ENCODE measurements around the gene OSBP2. TPM values are rescaled to one million over a fixed set of nuclear protein-coding genes. Genes with fewer than 3 reads are reported as not detected.
A peak's percentile ranks its signal among the peaks of the same experiment; 100 is the strongest.

OSBP2 gene
- total RNA-seq, 1 donor, result 11.1 TPM

- TF ChIP-seq, protein P1, sequence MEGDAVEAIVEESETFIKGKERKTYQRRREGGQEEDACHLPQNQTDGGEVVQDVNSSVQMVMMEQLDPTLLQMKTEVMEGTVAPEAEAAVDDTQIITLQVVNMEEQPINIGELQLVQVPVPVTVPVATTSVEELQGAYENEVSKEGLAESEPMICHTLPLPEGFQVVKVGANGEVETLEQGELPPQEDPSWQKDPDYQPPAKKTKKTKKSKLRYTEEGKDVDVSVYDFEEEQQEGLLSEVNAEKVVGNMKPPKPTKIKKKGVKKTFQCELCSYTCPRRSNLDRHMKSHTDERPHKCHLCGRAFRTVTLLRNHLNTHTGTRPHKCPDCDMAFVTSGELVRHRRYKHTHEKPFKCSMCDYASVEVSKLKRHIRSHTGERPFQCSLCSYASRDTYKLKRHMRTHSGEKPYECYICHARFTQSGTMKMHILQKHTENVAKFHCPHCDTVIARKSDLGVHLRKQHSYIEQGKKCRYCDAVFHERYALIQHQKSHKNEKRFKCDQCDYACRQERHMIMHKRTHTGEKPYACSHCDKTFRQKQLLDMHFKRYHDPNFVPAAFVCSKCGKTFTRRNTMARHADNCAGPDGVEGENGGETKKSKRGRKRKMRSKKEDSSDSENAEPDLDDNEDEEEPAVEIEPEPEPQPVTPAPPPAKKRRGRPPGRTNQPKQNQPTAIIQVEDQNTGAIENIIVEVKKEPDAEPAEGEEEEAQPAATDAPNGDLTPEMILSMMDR (IDR thresholded peaks at IDR 0.05; ENCODE audit: insufficient read depth, low read length), result no peak
- H3K4me3 ChIP-seq (ENCODE audit: low read depth, low read length), result no peak overlapping the region
- DNase-seq (ENCODE audit: low read depth), result no peak
Measured at GRCh38 chr22:30689622-30690021, 5.1 kb upstream of the OSBP2 start.

DNA sequence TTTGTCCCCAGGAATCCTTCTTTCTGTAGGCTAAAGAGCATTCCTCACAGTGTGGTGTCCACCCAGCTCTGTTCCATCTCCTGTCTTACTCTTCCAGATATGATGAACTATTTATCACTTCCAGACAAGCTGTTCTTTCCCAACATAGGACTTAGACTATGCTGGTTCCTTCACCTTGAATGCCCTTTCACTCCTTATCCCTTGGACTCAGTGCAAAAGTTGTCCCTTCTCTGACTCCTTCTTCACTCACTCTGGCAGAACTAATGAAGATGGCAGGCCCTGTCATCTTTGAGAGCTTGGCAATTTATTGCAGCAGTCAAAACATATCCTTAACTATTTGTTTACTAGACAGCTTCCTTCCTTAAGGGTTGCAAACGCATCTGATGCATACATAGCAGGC lies 3.5 kb upstream of the OSBP2 start:
- no peak for DNase-seq (ENCODE audit: low read depth)
- TF ChIP-seq, protein P1 (IDR thresholded peaks at IDR 0.05; ENCODE audit: insufficient read depth, low read length), result no peak

GRCh38 chr22:30694171-30694639 lies 469 bp upstream of the OSBP2 start:
- TF ChIP-seq, protein P1 (IDR thresholded peaks at IDR 0.05; ENCODE audit: insufficient read depth, low read length), result no peak
- peak; percentile 16 for DNase-seq (ENCODE audit: low read depth)

More for the DNA sequence above, 3.5 kb upstream of the OSBP2 start:
- H3K4me3 ChIP-seq (ENCODE audit: low read depth, low read length), result no peak overlapping the region

DNA sequence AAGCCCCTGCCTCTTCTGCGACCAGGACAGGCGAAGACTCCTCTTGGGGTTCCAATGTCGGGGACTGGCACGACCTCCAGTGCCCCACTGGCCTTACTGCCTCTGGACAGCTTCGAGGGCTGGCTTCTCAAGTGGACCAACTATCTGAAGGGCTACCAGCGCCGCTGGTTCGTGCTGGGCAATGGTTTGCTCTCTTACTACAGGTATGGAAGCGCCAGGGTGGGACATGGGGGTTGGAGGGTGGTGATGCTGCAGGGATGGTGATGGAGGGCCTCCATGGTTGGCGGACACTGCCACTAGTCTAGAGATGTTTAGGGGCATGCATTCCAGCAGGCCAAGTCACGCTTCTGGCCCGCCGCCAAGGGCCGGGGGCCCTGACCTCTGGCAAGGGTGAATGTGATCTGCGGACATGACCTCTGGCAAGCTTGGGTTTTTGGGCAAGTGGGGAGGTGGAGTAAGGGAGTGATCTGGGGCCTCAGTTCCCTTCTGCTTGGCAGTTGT lies 727 bp downstream of the OSBP2 start:
- no peak for DNase-seq (ENCODE audit: low read depth)
- peak overlapping the region; percentile 69 for H3K4me3 ChIP-seq (ENCODE audit: low read depth, low read length)
- TF ChIP-seq, protein P1 (IDR thresholded peaks at IDR 0.05; ENCODE audit: insufficient read depth, low read length), result no peak

More at GRCh38 chr22:30694171-30694639, 469 bp upstream of the OSBP2 start:
- H3K4me3 ChIP-seq (ENCODE audit: low read depth, low read length), result peak overlapping the region; percentile 70

- no peak for DNase-seq (ENCODE audit: low read depth)
Measured at GRCh38 chr22:30695871-30696655, 1.4 kb downstream of the OSBP2 start.

DNA sequence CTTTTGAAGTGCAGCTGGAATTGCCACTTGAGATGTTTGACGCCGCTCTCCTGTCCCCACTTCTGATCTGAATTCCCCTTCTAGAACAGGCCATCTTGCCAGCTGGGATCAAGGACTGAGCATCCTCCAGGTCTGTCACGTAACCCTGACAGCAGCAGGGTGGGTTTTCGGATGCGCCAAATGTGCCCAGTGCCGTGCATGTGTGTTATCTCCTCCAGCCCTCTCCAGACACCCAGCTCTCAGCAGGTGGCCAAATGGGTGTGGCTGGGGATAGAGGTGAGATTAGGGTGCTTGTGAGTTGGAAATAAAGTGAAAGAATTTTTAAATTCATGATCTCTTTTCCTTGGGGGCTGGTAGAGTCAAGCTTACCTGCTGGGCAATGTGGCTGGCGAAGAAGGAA lies 3.3 kb downstream of the OSBP2 start:
- DNase-seq (ENCODE audit: low read depth), result no peak
- TF ChIP-seq, protein P1 (IDR thresholded peaks at IDR 0.05; ENCODE audit: insufficient read depth, low read length), result no peak
- no peak overlapping the region for H3K4me3 ChIP-seq (ENCODE audit: low read depth, low read length)

More at GRCh38 chr22:30695871-30696655, 1.4 kb downstream of the OSBP2 start:
- H3K4me3 ChIP-seq (ENCODE audit: low read depth, low read length), result no peak overlapping the region
- TF ChIP-seq, protein P1 (IDR thresholded peaks at IDR 0.05; ENCODE audit: insufficient read depth, low read length), result no peak
